Renal cortex interstitium (tissue), 11 donors: ENCODE results near the gene PPP1R9A. TPM values are rescaled to one million over a fixed set of nuclear protein-coding genes. Genes with fewer than 3 reads are reported as not detected.

Experiments
- DNase-seq, 11 donors: peaks; one replicate each; pipeline ENCODE4 v3.0.0-alpha.2; 2013; ENCODE audit warnings: low read depth in 9 of 11, low spot score in 4 of 11; ENCODE audit errors: extremely low read depth in 1 of 11
- polyA plus RNA-seq, 3 donors: library from polyadenylated mRNA; unstranded; fragments of 120-200 nt; gene quantifications; one replicate each; pipeline ENCODE4 v1.2.1, GENCODE V29; 2013; ENCODE audit not compliant: insufficient read length in 3 of 3

The PPP1R9A gene
- polyA plus RNA-seq, 3 donors: 30.4 to 37.1 (median 32.7) TPM

- DNase-seq: no peak
Measured at GRCh38 chr7:95213809-95214492, 306.6 kb downstream of the PPP1R9A start.

DNA sequence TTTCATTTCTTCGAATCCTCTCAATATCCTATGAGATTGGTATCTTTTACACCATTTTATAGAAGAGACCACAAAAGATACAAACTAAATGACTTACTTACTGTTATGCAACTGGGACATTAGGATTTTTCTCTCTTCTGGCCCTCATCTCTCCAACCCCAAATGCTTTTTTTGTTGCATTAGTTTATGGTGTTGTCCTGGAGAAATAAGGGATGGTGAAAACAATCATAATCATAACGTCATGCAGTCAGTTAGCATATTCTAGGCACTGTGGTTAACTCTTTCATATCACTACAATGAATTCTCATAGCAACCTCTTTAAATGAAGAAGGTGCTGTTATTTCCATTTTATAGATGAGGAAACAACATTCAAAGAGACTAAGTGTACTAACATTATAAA is 312.3 kb downstream of the PPP1R9A start:
- DNase-seq: no peak

DNA sequence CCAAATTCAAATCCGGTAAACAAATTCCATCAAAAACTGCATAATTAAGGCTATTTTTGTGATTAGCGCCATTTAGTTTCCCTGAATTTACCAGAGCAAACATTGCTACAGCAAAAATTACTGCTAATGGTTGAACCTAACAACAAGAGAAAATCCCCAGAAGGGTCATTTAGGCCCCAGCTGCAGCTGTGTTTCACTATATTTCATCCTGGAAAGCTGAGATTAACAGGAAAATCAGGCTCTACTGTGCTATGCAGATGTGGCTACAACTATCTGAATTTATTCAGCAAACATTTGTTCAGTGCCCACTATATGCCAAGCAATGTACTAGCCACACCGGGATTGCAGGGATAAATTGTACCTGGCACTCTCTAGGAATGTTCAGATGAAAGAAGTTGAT is 312.9 kb downstream of the PPP1R9A start:
- DNase-seq: peak in 3 of 11 donors; percentile 5 to 24 (median 22)

- DNase-seq: no peak
Measured at GRCh38 chr7:95225301-95225700, 317.9 kb downstream of the PPP1R9A start.

DNA sequence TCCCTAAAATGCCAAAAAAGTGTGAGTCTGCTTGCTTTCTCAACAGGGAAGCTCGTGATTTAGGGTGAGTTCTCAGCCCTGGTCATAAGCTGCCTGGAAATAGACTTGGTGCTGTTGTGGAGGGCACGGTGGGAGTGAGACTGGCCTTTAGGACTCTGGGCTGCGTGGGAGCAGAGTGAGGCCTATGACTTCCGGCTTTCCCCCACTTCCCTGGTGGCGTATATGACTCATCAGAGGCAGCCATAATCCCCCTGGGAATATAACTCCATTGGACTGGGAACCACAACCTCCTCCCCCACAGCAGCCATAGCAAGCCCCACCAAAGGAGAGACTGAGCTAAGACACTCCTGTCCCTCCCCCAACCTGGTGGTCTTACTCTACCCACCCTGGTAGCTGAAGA is 321.9 kb downstream of the PPP1R9A start:
- DNase-seq: no peak

DNA sequence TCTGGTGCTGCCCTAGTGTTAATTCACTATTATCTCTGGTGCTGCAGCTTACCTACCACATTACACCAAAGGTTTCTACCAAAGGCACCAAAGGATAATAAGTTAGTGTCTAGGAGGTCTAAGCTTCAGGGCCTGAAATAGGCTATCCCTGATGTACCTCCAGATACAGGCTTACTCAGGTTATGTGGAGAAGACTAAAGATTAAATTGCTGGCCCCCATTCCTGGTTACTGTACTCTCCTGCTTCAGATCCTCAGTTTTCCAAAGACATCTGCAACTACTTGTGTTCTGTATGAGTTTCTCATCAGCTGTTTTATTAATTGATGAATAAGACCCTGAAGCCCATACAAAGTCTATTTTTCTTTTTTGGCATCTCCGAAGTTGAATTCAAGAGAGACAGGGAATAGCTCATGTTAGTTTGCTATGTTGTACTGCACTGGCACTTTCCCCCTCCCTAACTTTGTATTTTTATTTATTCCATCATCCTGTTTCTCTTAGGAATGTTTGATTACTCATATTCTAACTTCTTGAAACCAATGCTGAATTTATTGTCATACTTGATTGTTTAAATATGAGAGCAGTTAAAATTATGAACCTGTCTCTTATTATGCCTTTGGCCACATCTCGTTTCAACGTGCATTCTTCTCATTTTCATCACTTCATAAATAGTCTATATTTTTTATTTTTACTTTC is 331.0 kb downstream of the PPP1R9A start:
- no peak for DNase-seq

GRCh38 chr7:95240921-95241320 is 333.5 kb downstream of the PPP1R9A start:
- DNase-seq: no peak

- DNase-seq: no peak
Measured at GRCh38 chr7:95242266-95242665, 334.9 kb downstream of the PPP1R9A start.

GRCh38 chr7:95244616-95245015 is 337.2 kb downstream of the PPP1R9A start:
- no peak for DNase-seq

GRCh38 chr7:95245828-95246500 is 338.6 kb downstream of the PPP1R9A start:
- DNase-seq: peak in 4 of 11 donors; percentile 9 to 15 (median 12)

- DNase-seq: peak; percentile 67 to 91 (median 84)
Measured at GRCh38 chr7:95246831-95247370, 339.5 kb downstream of the PPP1R9A start.

DNA sequence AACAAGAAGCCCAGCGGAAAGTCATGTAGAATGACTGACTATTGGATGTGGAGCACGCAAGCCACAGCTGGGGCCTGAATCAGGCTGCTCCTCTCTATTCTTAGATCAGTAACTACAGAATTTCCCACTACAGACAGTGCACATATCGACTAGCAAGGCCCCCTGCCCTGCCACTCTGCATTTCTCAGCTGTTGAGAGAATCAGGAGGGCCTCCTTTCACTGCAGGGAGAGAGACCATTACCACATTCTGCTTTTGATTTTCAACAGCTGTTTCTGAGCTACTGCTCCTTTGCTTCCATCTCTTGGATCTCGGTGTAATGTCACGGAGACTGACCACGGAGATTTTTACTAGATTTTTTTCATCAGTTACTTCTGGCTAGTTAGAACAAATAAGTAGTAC is 343.2 kb downstream of the PPP1R9A start:
- DNase-seq: peak in 1 of 11 donors; percentile 2

GRCh38 chr7:95251966-95252365 is 344.6 kb downstream of the PPP1R9A start:
- DNase-seq: no peak

DNA sequence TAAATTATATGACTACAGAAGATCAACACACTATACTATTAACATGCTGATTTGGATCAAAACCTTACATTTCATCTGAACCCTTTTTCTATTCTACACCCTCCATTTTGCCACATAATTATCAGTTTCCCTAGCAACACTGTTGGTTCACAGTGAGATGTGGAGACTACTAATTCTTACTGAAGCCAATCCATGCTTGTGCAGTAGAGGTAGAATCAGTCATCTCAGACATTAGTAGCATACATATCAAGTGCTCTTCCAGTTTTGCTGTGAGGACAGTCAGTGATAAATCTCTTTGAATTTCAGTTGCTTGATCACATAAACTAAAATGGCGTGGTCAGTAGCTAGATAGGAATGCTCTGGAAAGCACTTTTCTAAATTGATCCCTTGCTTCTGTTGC is 346.6 kb downstream of the PPP1R9A start:
- DNase-seq: no peak

DNA sequence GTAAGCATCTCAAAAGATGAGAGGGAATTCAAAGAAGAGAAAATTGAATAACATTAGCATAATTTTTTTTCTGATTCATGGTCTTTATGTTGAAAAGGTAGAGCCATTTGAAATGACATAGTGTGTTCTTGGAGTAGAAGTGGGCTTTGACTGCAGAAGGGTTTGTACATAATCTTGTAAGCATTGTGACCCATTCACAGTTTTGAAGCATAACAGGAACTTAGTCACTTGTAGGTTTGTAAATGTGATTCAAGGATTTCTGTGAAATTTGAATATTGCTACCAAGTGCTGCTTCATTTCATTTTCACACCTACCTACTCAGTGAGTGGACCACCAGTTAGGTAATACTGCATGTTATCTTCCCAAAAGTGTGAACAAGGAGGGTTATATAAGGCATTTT is 348.3 kb downstream of the PPP1R9A start:
- DNase-seq: no peak

DNA sequence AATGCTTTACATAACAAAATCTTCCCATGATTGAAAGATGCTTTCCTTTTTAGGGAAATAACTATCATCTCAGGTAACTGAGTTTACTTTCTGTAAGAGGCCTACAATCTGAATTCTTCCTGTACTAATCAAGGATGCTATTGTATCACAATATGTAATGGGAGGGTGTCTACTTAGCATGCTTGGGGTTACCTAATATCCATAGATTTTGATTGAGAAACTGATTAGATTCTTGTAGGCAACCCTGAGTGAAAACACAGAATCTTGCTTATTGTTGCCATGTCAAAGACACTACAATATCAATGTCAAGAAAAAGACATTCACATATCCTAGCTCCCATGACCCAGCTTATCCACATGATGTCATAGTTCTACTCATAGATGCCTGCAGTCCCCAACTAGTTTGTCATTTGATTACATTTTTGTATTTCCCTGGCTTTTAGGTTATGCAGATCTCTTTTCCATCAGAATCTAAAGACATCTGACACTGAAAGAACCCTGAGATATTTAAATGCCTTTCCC is 354.6 kb downstream of the PPP1R9A start:
- DNase-seq: no peak

DNA sequence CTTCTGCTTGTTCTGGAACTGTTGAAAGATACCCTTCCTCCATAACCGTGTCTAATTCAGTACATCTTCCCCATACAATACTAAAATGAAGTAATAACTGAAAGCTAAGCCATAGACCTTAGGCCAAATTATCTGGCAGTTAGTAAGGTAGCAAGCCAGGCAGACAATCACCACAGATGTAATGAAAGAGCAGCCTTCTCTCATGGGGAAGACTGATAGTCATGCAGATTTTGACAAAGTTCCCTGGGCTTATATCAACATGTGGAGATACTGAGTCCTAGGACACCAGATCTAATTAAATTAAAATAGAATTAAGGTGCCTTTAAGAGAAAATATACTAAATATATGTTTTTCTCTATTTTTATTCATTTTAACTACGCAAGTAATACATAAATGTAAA is 355.5 kb downstream of the PPP1R9A start:
- DNase-seq: no peak

DNA sequence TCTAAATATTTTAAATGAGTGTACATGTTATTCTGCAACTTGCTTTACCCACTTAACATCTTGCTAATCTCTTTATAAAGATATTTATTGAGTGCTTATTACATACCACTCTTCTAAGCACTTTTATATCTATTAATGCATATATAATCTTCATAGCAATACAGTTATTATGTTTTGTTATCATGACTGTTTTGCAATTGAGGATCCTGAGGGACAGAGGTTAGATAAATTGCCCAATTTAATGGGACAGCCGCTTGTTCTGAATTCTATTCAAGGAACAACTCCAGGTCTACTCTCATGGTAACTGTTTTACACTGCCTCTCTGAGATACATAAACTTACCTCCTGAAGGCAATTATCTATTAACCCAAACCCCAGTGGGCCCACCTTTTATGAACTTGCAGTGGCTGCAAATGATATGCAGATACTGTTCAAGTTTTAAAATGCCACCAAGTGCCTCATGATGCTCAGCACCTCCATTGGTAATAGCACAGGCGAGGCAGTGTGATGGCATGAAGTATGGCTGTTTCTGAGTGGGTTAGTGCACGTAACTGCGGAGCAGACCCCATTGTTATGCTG is 356.5 kb downstream of the PPP1R9A start:
- no peak for DNase-seq

- DNase-seq: no peak
Measured at GRCh38 chr7:95264363-95264891, 357.0 kb downstream of the PPP1R9A start.
